RWPE2 (cell line): ENCODE results near the gene CNN1.
A peak's percentile ranks its signal among the peaks of the same experiment; 100 is the strongest.

ENCODE experiments used
- ATAC-seq: fragments of 200-7000 bp; cut with Tn5 transposase; 3 replicates; pipeline ENCODE4 v1.9.1; 2021; ENCODE audit warnings: low read depth
- DNase-seq: peaks from one replicate; pipeline ENCODE4 v3.0.0-alpha.2; 2020; ENCODE audit warnings: low spot score
- H3K27ac ChIP-seq: fragments of 450-650 bp; 2 replicates; pipeline ENCODE4 v1.5.1; 2017; ENCODE audit warnings: mild to moderate bottlenecking; ENCODE audit not compliant: poor library complexity, severe bottlenecking
- H3K27me3 ChIP-seq: fragments of 250-450 bp; sonication (Bioruptor Pico); 2 replicates; pipeline ENCODE4 v1.5.1; 2021; ENCODE audit warnings: mild to moderate bottlenecking, moderate library complexity; ENCODE audit not compliant: insufficient read depth, poor library complexity, severe bottlenecking
- H3K36me3 ChIP-seq: fragments of 250-450 bp; sonication (Bioruptor Pico); 2 replicates; pipeline ENCODE4 v1.5.1; 2020; ENCODE audit warnings: low read depth, mild to moderate bottlenecking, moderate library complexity
- H3K4me1 ChIP-seq: fragments of 250-450 bp; sonication (Bioruptor Pico); 2 replicates; pipeline ENCODE4 v1.5.1; 2021; ENCODE audit warnings: mild to moderate bottlenecking, moderate library complexity; ENCODE audit not compliant: insufficient read depth, poor library complexity, severe bottlenecking
- H3K4me3 ChIP-seq: fragments of 250-450 bp; sonication (Bioruptor Pico); 2 replicates; pipeline ENCODE4 v1.5.1; 2021; ENCODE audit warnings: mild to moderate bottlenecking, moderate library complexity; ENCODE audit not compliant: severe bottlenecking
- H3K9me3 ChIP-seq: fragments of 250-450 bp; sonication (Bioruptor Pico); 2 replicates; pipeline ENCODE4 v1.5.1; 2021; ENCODE audit warnings: mild to moderate bottlenecking, moderate library complexity; ENCODE audit not compliant: severe bottlenecking
- CTCF ChIP-seq: fragments of 450-650 bp; IDR thresholded peaks from one replicate; pipeline ENCODE4 v1.5.1; 2017; ENCODE audit warnings: mild to moderate bottlenecking, moderate library complexity; ENCODE audit not compliant: poor library complexity, severe bottlenecking

The CNN1 gene

GRCh38 chr19:11586331-11586730 lies 47.7 kb downstream of the CNN1 start:
- DNase-seq, result no peak
- Histone ChIP-seq H3K4me1 (no peaks in the 10 kb centered on the region), H3K9me3 (no peaks in the 10 kb centered on the region), H3K27ac (no peak overlapping the region), H3K36me3 (no peaks in the 10 kb centered on the region), H3K27me3 (no peaks in the 10 kb centered on the region), H3K4me3 (no peak overlapping the region)
- no peak for ATAC-seq
- no peak for TF ChIP-seq CTCF

- Histone ChIP-seq H3K27ac (no peak overlapping the region), H3K9me3 (no peaks in the 10 kb centered on the region), H3K4me1 (no peaks in the 10 kb centered on the region), H3K36me3 (no peaks in the 10 kb centered on the region), H3K27me3 (no peaks in the 10 kb centered on the region), H3K4me3 (no peak overlapping the region)
- no peak for DNase-seq
- peak; percentile 84 for ATAC-seq
- TF ChIP-seq CTCF, result peak; percentile 67
Measured at GRCh38 chr19:11587302-11587974, 48.8 kb downstream of the CNN1 start.

DNA sequence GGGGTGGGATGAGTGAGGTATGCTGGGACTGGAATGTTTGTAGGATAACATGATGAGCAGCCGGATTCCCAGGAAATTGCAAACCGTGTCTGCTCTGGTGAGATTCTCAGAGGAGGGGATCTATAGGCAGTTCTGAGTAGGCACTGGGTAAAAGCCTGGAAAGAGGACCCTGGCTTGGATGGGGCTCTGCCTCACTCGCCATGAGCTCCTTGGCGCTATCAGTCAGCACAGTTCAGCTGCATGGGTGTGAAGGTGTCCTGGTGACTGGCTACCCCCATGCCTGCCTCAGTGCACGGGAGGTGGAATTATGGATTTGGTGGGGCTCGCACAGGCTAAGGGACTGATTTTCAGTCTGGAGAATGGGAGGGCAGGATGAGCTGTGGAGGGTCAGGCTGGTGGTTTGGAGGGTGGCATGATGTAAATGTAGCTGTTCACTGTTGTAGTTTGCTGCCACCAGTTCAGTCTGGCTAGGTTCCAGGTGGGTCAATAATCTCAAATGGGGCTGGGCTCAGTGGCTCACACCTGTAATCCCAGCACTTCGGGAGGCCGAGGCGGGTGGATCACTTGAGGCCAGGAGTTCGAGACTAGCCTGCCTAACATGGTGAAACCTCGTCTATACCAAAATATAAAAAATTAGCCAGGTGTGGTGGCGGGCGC lies 49.5 kb downstream of the CNN1 start:
- DNase-seq, result no peak
- peak; percentile 49 for TF ChIP-seq CTCF
- no peaks in the 10 kb centered on the region for H3K27me3 ChIP-seq
- ATAC-seq, result peak; percentile 29; the same call in 2 of the 3 replicates
- no peak overlapping the region for H3K27ac ChIP-seq
- no peaks in the 10 kb centered on the region for H3K4me1 ChIP-seq
- no peaks in the 10 kb centered on the region for H3K36me3 ChIP-seq
- no peaks in the 10 kb centered on the region for H3K9me3 ChIP-seq
- H3K4me3 ChIP-seq, result no peak overlapping the region

DNA sequence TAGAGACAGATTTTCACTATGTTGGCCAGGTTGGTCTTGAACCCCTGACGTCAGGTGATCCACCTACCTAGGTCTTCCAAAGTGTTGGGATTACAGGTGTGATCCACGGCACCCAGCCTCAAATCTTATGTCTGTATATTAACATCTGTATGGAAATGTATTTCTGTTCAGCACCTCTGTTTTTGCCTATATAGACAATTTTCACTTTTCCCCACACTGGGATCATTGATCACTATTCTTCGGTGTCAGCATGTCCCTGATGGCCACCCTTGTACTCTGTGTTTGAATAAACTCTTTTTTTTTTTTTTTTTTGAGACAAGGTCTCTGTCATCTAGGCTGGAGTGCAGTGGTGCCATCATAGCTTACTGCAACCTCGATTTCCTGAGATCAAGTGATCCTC lies 55.4 kb downstream of the CNN1 start:
- no peak overlapping the region for H3K4me3 ChIP-seq
- peaks cover 4% of the 10 kb centered on the region for H3K4me1 ChIP-seq
- no peak overlapping the region for H3K27ac ChIP-seq
- no peaks in the 10 kb centered on the region for H3K9me3 ChIP-seq
- no peaks in the 10 kb centered on the region for H3K27me3 ChIP-seq
- no peak for TF ChIP-seq CTCF
- DNase-seq (no peak), ATAC-seq (no peak)
- H3K36me3 ChIP-seq, result peaks cover 5% of the 10 kb centered on the region

- no peak for DNase-seq
- no peaks in the 10 kb centered on the region for H3K9me3 ChIP-seq
- H3K27ac ChIP-seq, result no peak overlapping the region
- H3K4me1 ChIP-seq, result peaks cover 4% of the 10 kb centered on the region
- no peak for TF ChIP-seq CTCF
- H3K4me3 ChIP-seq, result no peak overlapping the region
- no peak for ATAC-seq
- H3K36me3 ChIP-seq, result peaks cover 25% of the 10 kb centered on the region
- no peaks in the 10 kb centered on the region for H3K27me3 ChIP-seq
Measured at GRCh38 chr19:11596156-11596555, 57.5 kb downstream of the CNN1 start.
